Measurements from ENCODE around the gene PIGW.

GRCh38 chr17:36566081-36566480 is 31.3 kb downstream of the PIGW start:
- TF ChIP-seq CTCF (IDR thresholded peaks at IDR 0.05), result no peak
- no peak for TF ChIP-seq POLR2A (IDR thresholded peaks at IDR 0.05)
